MCF 10A (cell line): ENCODE measurements around the gene TMCO1. TPM values are rescaled to one million over a fixed set of nuclear protein-coding genes. Genes with fewer than 3 reads are reported as not detected.
"Not testable (repeated sequence)": the region's sequence is repeated elsewhere in the genome, so short reads cannot be mapped to it uniquely, and the experiment has no call there.

Source experiments
- BruUV-seq: library from RNA; stranded (reverse); fragments of 400-500 nt; replicated peaks from 2 replicates; lab custom pipeline; 2021; lab: Mats Ljungman, UMichigan
- CTCF ChIA-PET: fragments of 300-600 bp; sonication (Branson Sonifier 250); formaldehyde crosslinking; extraction: SDS; loops from one replicate; lab custom pipeline; 2021; ENCODE audit warnings: antibody characterized with exemption, inconsistent platforms; lab: Yijun Ruan, JAX
- POLR2A ChIA-PET: fragments of 300-600, 350-650 bp; sonication (Branson Sonifier 250); formaldehyde crosslinking; extraction: SDS; loops from one replicate; lab custom pipeline; 2020; ENCODE audit warnings: antibody characterized with exemption, inconsistent platforms; lab: Yijun Ruan, JAX
- DNase-seq: peaks from one replicate; pipeline ENCODE4 v3.0.0-alpha.2; 2018; ENCODE audit not compliant: unreplicated experiment
- H3K27ac Mint-ChIP-seq: one replicate; pipeline ENCODE4 v1.8.0; 2022; ENCODE audit warnings: mild to moderate bottlenecking, low read depth, mixed read lengths; ENCODE audit not compliant: unreplicated experiment
- H3K27me3 Mint-ChIP-seq: one replicate; pipeline ENCODE4 v1.8.0; 2022; ENCODE audit warnings: mixed read lengths; ENCODE audit not compliant: insufficient read depth, unreplicated experiment
- H3K36me3 Mint-ChIP-seq: one replicate; pipeline ENCODE4 v1.8.0; 2022; ENCODE audit warnings: mild to moderate bottlenecking, moderate library complexity, mixed read lengths; ENCODE audit not compliant: insufficient read depth, unreplicated experiment
- H3K4me1 Mint-ChIP-seq: one replicate; pipeline ENCODE4 v1.8.0; 2022; ENCODE audit warnings: mixed read lengths; ENCODE audit not compliant: insufficient read depth, unreplicated experiment
- H3K4me3 Mint-ChIP-seq: one replicate; pipeline ENCODE4 v1.8.0; 2022; ENCODE audit warnings: mild to moderate bottlenecking, moderate library complexity, mixed read lengths; ENCODE audit not compliant: unreplicated experiment
- H3K9me3 Mint-ChIP-seq: one replicate; pipeline ENCODE4 v1.8.0; 2022; ENCODE audit warnings: mixed read lengths; ENCODE audit not compliant: unreplicated experiment
- intact Hi-C: fragments of 100-400 bp; cut with micrococcal nuclease; formaldehyde crosslinking; loops from 2 replicates; pipeline ENCODE4 v1.14.1; 2022
- total RNA-seq: library from RNA; stranded (reverse); gene quantifications from 2 replicates; pipeline ENCODE4 v1.2.3, GENCODE V29; 2022
- TF ChIP-seq, protein P1 (sequence below): fragments of 200-600 bp; IDR thresholded peaks from one replicate; pipeline ENCODE4 v1.8.0; 2022; ENCODE audit warnings: antibody characterized with exemption, mild to moderate bottlenecking; ENCODE audit not compliant: unreplicated experiment

Gene TMCO1
- total RNA-seq, 1 experiment from 2014 or later, result 158 TPM

DNA sequence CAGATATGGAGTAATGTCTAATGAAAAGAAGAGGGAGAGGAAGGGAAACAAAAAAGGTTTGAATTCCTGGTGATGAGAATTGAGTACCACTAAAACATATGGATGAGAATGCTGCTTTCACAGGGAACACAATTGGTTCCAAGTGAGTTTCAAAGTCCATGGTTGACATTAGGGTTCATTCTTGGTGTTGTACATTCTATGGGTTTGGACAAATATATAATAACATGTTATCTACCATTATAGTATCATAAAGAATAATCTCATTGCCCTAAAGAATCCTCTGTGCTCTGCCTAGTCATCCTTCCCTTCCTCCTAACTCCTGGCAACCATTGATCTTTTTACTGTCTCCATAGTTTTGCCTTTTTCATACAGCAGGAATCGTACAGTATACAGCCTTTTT lies 20.1 kb downstream of the TMCO1 start:
- Mint-ChIP-seq H3K27me3 (no peaks in the 10 kb centered on the region), H3K4me1 (no peaks in the 10 kb centered on the region)
- POLR2A ChIA-PET, result interaction anchor here (0.6 to 3.7 kb wide), 4 partner anchors 10 to 65 kb away, joined by 3 to 11 read pairs (median 4); partner anchors contain the start of gene ALDH9A1

DNA sequence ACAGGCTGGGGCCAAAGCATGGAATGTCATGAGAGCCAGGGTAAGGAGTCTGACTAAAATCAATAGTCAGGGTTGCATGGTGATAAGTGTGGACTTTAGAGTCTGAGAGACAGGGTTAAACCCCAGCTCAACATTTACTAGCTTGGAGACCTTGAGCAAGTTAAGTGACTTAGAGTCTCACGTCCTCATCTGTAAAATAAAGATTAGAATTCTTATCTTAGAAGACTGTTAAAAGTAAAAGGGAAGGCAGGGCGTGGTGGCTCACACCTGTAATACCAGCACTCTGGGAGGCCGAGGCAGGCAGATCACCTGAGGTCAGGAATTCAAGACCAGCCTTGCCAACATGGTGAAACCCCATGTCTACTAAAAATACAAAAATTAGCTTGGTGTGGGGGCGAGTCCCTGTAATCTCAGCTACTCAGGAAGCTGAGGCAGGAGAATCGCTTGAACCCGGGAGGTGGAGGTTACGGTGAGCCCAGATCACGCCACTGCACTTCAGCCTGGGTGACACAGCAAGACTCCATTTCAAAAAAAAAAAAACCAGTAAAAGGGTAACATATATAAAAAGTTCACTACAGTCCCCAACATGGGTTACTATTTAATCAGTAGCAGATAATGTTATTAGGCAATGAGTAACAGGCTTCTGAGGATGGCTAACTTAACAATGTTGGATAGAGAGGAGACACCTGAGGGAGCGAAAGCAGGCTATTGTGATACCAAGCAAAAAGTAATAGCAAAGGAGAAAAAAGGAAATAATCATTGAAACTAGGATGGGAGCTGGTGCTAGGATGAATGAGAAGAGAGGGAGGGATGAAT lies 20.8 kb downstream of the TMCO1 start:
- no TSS peak for BruUV-seq
- intact Hi-C loops, result no loop called here
- ChIA-PET POLR2A (interaction anchor here (0.6 to 3.7 kb wide), 4 partner anchors 8 to 20 kb away, joined by 3 to 11 read pairs (median 3); no protein-coding TSS in a partner anchor), CTCF (interaction anchor here (0.7 to 1.4 kb wide), 4 partner anchors 50 to 173 kb away, joined by 3 to 5 read pairs (median 3); partner anchors contain the start of gene ALDH9A1)
- no peak overlapping the region for H3K4me3 Mint-ChIP-seq
- no peaks in the 10 kb centered on the region for H3K9me3 Mint-ChIP-seq
- TF ChIP-seq, protein P1, sequence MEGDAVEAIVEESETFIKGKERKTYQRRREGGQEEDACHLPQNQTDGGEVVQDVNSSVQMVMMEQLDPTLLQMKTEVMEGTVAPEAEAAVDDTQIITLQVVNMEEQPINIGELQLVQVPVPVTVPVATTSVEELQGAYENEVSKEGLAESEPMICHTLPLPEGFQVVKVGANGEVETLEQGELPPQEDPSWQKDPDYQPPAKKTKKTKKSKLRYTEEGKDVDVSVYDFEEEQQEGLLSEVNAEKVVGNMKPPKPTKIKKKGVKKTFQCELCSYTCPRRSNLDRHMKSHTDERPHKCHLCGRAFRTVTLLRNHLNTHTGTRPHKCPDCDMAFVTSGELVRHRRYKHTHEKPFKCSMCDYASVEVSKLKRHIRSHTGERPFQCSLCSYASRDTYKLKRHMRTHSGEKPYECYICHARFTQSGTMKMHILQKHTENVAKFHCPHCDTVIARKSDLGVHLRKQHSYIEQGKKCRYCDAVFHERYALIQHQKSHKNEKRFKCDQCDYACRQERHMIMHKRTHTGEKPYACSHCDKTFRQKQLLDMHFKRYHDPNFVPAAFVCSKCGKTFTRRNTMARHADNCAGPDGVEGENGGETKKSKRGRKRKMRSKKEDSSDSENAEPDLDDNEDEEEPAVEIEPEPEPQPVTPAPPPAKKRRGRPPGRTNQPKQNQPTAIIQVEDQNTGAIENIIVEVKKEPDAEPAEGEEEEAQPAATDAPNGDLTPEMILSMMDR, result no peak
- H3K36me3 Mint-ChIP-seq, result peaks cover 89% of the 10 kb centered on the region
- no peak overlapping the region for H3K27ac Mint-ChIP-seq
- H3K4me1 Mint-ChIP-seq, result no peaks in the 10 kb centered on the region
- H3K27me3 Mint-ChIP-seq, result no peaks in the 10 kb centered on the region
- DNase-seq, result no peak

More for the DNA sequence above, 20.1 kb downstream of the TMCO1 start:
- DNase-seq, result no peak
- no peaks in the 10 kb centered on the region for H3K9me3 Mint-ChIP-seq
- BruUV-seq, result TSS peak; percentile 17
- H3K27ac Mint-ChIP-seq, result no peak overlapping the region
- intact Hi-C loops, result no loop called here
- CTCF ChIA-PET, result interaction anchor here (1.0 to 1.3 kb wide), 2 partner anchors 51 to 149 kb away, joined by 3 read pairs; partner anchors contain the start of gene ALDH9A1
- TF ChIP-seq, protein P1, result no peak
- peaks cover 89% of the 10 kb centered on the region for H3K36me3 Mint-ChIP-seq
- H3K4me3 Mint-ChIP-seq, result no peak overlapping the region

DNA sequence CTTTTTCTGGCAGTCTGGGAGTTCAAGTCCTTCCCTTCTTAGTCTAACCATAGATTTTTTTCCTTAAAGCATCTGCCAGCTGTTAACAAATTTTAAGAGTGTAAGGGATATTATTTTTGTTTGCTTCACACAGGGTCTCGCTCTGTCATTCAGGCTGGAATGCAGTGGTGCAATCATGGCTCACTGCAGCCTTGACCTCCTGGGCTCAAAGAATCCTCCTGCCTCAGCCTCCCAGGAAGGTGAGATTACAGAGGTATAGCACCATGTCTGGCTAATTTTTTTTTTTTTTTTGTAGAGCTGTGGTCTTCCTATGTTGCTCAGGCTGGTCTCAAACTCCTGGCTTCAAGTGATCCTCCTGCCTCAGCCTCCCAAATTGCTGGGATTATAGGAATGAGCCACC lies 23.8 kb downstream of the TMCO1 start:
- POLR2A ChIA-PET, DNase-seq, H3K9me3 Mint-ChIP-seq, intact Hi-C loops, H3K4me1 Mint-ChIP-seq, H3K27ac Mint-ChIP-seq, BruUV-seq, H3K4me3 Mint-ChIP-seq, H3K27me3 Mint-ChIP-seq: not testable (repeated sequence)
- H3K36me3 Mint-ChIP-seq, result peaks cover 92% of the 10 kb centered on the region
- CTCF ChIA-PET, result interaction anchor here (0.6 to 3.8 kb wide), 7 partner anchors 26 to 446 kb away, joined by 3 to 34 read pairs (median 4); no protein-coding TSS in a partner anchor

DNA sequence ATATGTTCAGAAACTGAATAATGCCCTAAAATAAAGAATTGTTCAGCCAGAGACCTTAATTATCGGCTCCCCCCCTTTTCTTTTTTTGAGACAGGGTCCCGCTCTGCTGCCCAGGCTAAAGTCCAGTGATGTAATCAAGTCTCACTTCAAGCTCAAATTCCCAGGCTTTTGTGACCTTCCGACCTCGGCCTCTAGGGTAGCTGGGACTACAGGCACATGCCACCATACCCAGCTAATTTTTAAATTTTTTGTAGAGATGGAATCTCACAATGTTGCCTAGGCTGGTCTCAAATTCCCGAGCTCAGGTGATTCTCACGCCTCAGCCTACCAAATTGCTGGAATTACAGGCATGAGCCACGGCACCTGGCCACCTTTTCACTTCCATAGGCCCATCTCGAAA lies 26.5 kb downstream of the TMCO1 start:
- no peak overlapping the region for H3K27ac Mint-ChIP-seq
- intact Hi-C loops, result no loop called here
- H3K4me3 Mint-ChIP-seq, result no peak overlapping the region
- H3K9me3 Mint-ChIP-seq, result no peaks in the 10 kb centered on the region
- peaks cover 6% of the 10 kb centered on the region for H3K4me1 Mint-ChIP-seq
- ChIA-PET POLR2A (interaction anchor here (0.9 to 1.7 kb wide), 2 partner anchors 16 to 162 kb away, joined by 3 to 5 read pairs; no protein-coding TSS in a partner anchor), CTCF (interaction anchor here (1.5 to 3.8 kb wide), 5 partner anchors 12 to 186 kb away, joined by 3 to 34 read pairs (median 8); no protein-coding TSS in a partner anchor)
- TF ChIP-seq, protein P1, result no peak
- H3K27me3 Mint-ChIP-seq, result no peaks in the 10 kb centered on the region
- no peak for DNase-seq
- peaks cover 92% of the 10 kb centered on the region for H3K36me3 Mint-ChIP-seq
- no TSS peak for BruUV-seq
